Loucy (cell line): ENCODE measurements around the gene GDPD5.

Source experiments
- EZH2phosphoT487 ChIP-seq: fragments of 200-600 bp; IDR thresholded peaks from 2 replicates; pipeline ENCODE4 v1.6.1; 2018; ENCODE audit warnings: antibody characterized with exemption, mild to moderate bottlenecking, moderate library complexity, borderline replicate concordance
- TF ChIP-seq, protein P1 (sequence below): fragments of 200-600 bp; sonication (generic); conservative IDR thresholded peaks from 2 replicates; pipeline ENCODE4 v1.5.1; 2014; ENCODE audit warnings: mild to moderate bottlenecking, antibody characterized with exemption, low read length

DNA sequence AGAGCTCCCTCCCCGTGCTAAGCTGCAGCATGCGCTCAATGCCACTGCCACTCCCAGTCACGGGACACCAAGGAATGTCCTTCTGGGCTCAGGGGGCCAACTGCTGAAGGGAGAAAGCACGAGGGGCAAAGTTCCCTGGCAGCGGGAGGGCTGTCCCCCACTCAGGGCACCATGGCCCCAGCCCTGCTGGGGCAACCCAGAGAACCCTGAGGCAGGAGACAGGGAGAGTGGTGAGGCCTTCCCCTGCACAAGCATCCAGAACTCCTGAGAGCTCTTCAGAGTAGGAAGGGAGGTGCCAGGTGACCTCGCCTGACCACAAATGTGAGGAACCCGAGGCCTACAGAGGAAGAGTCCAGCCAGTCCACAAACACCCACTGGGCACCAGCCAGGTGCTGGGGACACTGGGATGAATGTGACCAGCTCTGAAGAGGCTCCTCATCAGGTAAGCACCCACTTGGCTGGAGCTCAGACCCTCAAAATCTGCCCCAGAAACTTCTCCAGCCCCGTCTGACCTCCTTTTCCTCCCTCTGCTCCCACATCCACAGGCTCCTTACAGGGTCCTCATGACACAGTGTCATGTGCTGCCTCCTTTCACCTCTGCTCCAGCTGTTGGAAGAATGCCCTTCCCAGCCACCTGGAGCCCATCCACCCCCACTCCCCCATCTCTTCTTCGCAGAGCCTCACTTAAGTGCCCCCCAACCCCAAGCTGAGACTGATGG is 15.6 kb downstream of the GDPD5 start:
- TF ChIP-seq, protein P1, sequence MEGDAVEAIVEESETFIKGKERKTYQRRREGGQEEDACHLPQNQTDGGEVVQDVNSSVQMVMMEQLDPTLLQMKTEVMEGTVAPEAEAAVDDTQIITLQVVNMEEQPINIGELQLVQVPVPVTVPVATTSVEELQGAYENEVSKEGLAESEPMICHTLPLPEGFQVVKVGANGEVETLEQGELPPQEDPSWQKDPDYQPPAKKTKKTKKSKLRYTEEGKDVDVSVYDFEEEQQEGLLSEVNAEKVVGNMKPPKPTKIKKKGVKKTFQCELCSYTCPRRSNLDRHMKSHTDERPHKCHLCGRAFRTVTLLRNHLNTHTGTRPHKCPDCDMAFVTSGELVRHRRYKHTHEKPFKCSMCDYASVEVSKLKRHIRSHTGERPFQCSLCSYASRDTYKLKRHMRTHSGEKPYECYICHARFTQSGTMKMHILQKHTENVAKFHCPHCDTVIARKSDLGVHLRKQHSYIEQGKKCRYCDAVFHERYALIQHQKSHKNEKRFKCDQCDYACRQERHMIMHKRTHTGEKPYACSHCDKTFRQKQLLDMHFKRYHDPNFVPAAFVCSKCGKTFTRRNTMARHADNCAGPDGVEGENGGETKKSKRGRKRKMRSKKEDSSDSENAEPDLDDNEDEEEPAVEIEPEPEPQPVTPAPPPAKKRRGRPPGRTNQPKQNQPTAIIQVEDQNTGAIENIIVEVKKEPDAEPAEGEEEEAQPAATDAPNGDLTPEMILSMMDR: no peak
- no peak for TF ChIP-seq EZH2phosphoT487
